GM18507 (cell line): Measurements from ENCODE around the gene DYNLRB2.

Experiments used
- DNase-seq: peaks from one replicate; pipeline ENCODE4 v3.0.0; 2011; ENCODE audit warnings: low read depth; ENCODE audit not compliant: insufficient read length; ENCODE audit errors: extremely low spot score
- FAIRE-seq: peaks from 2 replicates; lab custom pipeline; 2011; peaks lifted over from hg19 to GRCh38; lab: Jason Lieb, UNC

Gene DYNLRB2

DNA sequence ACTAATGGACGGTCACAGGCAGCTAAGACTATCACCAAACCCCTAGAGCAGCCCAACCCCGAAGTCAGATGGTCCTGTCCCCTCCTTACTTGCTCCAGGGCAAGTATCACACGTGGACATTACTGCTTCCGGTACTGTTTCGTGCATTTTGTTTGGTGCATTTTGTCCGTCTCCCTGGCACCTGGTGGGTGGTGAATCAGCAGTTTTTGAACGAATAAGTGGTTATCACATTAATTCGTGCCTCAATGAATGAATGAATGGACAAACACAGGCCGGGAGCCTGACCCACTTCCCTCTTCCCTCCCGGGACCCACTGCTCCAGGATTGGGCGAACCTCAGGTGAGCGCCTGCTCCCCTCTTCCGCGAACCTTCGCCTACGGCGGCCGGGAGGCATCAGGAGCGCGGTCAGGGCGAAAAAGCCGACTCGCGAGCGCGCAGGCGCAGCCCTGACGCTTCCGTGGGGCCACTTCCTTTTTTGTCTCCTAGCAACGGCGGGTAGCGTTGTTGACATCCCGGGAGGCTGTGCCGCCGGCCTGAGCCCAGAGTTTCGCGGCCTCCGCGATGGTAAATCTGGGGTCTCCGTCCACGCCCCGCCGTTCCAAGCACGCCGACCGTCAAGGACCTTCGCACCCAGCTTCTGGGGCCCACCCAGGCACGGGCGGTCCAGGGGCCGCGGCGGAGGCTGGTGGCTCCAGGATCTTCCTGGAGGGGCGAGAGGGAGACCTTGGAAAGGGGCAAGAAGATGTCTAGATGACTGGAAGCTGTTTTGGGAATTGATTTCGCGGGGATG lies at the start of gene DYNLRB2:
Gene DYNLRB2 (plus strand): TSS at position 478 of the 790 bp plus-strand sequence. CDS start 84 bp downstream, at position 562.
- peak; percentile 98 for FAIRE-seq
- DNase-seq, result peak; percentile 91

DNA sequence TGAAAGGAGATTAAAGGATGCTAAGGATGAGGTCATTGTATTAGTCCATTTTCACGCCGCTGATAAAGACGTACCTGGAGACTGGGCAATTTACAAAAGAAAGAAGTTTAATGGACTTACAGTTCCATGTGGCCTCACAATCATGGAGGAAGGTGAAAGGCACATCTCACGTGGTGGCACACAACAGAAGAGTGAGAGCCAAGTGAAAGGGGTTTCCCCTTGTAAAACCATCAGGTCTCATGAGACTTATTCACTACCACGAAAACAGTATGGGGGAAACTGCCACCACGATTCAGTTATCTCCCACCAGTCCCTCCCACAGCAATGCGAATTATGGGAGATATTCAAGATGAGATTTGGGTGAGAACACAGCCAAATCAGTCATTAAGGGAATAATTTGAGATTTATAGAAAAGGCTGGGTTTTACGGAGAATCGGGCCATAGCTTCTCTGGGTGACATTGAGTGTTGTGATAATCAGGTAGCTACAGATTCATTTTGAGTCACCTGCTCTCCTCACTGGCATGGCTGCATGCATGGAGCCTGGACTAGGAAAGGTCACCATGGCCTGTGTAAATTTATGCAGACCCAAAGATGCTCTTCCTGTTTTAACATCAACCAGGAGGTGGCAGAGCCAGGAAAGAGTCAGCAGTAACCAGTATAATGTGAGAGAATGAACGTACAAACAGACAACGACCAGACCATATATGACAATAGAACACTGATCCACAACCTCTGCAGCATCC lies 40.5 kb upstream of the DYNLRB2 start:
- FAIRE-seq, result no peak

DNA sequence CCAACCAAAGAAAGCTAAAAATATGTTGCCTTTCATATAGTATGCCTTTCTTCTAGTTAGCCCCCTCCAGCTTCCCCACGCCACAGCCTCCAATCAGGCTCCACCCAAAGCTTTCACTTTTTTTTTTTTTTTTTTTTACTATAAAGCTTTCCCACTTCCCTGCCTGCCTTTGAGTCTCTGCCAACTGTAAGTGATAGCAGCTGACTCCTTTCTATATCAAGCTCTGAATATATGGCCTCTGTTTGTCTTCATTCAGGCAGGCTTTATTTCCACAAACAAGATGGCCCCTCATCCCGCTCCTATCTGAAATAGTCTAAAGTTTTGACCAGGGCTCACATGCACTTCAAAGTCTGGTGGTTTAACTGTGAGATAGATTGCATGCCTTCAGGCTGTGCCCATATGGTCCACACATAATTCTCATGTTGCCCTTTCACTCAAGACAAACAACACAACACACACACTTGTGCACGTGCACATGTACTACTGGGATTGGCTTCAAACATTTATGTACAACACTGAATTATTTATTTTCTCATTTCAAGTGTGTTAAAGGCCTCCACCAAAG lies 39.8 kb upstream of the DYNLRB2 start:
- FAIRE-seq (no peak), DNase-seq (no peak)

More for the DNA sequence above, 40.5 kb upstream of the DYNLRB2 start:
- no peak for DNase-seq

DNA sequence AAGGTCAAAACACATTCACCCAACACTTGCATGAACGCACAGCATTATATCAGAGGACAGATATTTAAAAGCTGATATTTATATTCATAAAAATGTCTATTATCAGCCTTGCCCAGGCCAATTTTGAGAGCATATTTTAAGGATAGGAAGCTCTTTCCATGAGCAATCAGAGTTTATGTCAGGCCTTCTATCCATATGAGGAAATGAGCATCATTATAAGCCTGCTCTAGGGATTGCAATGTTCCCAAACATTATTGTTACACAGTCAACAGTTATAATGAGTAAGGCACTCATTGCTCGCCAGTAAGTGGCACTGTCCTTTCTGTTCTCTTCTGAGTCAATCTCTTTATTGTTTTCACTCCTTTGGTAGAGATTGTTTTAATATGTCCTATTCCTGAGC lies 37.7 kb upstream of the DYNLRB2 start:
- DNase-seq (no peak), FAIRE-seq (no peak)

DNA sequence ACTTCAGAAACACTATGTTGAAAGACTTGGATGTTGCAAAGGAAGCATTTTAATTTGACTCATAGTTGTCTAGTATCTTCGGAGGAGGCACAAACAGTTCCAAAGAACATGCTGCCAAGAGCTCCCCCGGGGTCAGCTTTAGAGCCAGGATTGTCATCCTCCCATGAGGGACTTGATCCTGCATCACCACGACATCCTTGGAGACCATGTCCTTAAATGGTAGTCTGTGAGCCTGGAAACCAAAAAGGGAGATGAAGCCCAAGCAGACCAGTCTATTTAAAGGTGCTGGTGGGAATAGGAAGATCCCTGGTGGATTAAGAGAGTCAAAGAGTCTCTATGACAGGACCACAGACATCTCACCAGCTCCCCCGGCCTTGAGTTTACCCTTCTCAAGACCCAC lies 33.3 kb upstream of the DYNLRB2 start:
- DNase-seq, result no peak
- no peak for FAIRE-seq

DNA sequence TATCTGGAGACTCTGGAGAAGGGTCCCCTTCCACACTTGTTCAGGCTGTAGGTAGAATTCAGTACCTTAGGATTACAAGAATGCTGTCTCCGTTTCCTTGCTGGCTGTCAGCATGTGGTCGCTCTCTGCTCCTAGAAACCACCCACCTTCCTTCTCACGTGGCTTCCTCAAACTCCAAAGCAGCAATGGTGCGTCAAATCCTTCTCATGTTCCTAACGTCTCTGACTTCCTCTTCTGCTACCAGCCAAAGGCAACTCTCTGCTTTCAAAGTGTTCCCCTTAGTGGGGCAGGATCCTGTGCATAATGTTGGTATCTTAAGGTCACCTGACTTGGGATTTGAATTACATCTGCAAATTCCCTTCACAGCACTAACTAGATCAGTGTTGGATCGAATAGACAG lies 30.9 kb upstream of the DYNLRB2 start:
- no peak for FAIRE-seq
- no peak for DNase-seq

DNA sequence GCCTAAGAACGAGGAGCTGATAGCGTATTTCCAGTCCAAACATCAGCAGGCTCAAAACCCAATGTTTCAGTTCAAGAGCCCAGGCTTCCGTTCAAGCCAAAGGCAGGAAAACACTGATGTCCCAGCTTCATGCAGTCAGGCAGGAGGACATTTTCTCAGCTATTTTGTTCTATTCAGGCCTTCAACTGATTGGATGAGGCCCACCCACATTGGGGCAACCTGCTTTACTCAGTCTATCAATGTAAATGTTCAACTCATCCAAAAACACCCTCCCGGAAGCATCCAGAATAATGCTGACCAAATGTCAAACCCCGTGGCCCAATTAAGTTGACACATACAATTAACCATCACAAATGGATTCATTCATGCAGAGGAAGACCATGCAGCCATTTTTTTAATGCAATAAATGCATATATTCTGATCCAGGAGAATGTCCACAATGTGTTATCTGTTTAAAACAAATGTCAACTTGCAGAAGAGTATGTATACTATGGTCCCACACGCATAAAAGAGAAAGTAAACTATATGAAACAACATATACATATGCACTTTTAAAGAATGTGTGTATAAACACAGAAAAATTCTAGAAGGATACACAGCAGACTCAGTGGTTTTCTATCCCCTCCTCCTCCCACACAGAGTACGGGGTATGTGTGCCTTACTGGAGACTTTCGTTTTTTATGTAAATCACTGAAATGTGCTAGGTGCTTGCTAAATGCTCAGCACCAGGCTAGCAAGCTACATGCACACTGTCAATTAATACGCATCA lies 28.8 kb upstream of the DYNLRB2 start:
- DNase-seq (no peak), FAIRE-seq (no peak)

DNA sequence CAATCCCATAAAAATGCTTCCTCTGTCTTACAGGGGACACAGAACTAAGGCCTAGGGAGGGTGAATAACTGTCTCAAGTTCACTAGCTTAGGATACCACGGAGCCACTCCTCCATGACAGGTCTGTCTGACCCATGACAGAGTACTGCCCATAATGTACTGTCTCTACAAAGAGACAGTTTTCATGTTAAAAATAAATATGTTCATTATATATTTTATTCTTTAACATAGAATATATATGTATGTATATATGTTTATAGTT lies 28.3 kb upstream of the DYNLRB2 start:
- FAIRE-seq (no peak), DNase-seq (no peak)

DNA sequence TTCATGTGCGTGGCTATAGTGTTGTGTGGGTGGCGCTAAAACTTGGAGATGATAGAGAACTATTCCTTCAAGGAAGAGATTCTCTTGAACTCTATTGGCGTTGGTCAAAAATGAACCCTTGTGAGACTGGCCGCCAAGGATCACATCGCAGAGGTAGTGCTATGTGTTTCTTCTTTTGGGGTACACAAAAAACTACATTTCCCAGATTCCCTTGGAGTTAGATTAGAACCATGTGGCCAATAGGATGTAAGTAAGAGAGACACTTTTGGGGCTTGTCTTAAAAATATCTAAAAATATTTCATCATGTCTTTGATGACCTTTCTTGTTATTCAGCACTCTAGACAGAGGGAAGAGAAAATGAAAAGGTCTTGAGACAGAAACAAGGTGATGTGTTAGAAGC lies 25.4 kb upstream of the DYNLRB2 start:
- DNase-seq (no peak), FAIRE-seq (no peak)

DNA sequence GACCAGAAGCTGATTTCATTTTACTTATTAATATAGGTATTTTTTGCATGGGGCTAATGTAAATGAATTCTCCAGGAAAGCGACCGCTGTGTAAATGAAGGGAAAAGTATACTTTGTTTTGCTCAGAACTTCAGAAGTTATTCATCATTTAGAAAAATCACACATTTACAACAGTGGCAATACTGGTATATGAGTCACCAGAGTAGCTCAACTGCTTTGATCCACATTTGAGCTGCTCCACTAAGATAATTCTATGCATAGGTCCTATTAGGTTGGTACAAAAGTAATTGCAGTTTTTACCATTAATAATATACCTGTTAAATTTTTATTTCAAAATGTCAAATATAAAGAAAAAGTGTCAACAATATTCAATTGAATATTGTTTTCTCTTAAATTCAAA lies 22.9 kb upstream of the DYNLRB2 start:
- no peak for DNase-seq
- FAIRE-seq, result no peak

DNA sequence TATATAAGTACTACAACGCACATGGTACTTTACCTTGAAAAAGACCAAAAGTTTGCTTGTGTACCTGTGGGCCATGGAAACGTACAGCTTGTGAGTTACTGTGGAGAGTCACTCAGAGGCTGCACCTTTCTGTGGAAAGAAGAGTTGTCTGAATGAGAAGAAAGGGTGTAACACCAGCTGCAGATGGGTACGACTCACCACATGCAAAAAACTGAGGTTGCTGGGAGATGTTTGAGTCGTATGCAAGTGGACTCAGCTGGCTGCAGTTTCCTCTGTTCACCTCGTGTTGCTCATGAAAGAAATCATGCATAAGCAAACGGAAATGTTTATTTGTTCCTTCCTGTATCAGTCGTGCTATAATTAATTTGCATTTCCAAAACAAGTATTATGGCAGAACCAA lies 22.4 kb upstream of the DYNLRB2 start:
- FAIRE-seq (peak; percentile 54), DNase-seq (no peak)

DNA sequence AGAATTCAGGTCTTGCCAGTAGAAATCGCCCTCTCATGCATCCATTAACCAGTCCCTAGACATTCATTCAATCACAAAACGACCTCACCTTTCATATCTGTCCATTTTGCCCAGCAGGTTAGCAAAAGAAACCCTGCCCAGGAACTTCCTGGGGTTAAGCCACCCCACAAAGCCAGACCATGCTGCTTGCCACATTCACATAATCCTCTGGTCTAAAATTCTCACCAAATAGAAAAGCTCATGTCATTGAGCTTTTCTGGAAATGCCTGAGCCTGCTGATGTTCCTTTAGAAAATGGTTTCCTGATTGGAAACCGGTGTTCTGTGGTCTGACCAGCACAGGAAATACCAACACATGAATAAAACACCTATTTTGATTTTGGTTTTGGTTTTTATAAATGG lies 21.6 kb upstream of the DYNLRB2 start:
- FAIRE-seq, result no peak

DNA sequence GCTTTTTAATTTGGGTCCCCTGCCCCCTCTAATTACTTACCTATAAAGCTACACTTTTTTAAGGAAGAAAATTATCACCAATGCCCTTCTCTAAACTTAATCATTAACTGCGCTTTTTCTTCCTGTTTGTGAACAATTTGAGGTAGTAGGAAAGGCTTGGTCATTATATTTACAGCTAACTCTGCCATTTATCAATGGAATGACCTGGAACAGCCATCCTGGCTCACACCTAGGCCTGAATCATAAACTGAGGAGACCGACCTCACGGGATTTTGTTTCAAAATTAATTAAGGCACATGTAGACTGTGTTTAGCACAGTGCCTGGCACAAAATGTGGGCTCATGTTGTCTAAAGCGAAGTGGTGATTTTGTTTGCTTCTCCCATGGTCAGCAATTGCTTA lies 15.4 kb upstream of the DYNLRB2 start:
- FAIRE-seq, result no peak
- DNase-seq, result no peak

More for the DNA sequence above, 21.6 kb upstream of the DYNLRB2 start:
- no peak for DNase-seq

DNA sequence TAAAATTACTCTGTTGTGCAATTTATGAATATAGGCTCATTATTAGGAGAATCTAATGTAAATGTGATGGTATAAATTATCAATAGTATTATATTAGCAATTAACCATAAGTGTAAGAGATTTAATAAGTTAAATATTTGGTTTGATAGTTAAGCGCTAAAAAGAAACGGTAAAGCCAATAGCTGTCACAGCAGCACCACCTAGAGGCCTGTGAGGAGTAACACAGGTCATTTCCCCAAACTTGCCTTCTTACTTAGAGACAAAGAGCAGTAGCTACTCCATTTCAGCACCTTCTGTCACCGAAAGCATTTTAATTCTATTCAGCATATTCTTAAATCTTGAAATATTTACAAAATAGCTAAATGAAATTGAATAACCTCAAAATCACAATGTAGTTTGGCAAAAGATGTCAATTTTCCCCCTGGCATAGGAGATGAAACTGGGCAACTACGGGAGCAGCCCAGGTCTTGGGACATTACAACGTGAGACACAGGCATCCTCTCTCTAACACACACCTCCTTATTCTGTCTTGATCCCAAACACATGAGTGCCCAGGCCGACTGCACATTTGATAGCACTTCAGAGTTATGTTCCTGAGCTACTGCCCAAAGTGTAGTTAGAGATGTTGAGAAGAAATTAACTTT lies 14.3 kb upstream of the DYNLRB2 start:
- DNase-seq, result peak; percentile 4
- peak; percentile 35 for FAIRE-seq

DNA sequence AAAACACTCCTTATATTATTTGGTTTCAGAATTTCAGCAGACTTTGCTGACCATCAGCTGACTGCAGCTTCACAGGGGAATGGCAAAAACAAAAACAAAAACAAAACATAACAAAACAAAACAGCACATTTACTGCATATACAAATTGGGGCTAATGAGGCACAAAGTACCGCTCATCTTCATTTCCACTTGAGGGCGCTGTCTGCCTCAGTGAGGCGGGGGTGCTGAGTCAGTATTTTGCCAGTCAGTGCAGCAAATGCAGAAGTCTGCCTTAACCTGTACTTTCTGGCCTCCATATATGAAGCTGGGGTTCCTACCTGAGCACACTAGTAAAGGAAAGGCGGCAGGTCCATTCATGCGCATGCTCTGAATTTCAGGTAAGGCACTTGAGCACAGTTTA lies 13.5 kb upstream of the DYNLRB2 start:
- FAIRE-seq (peak; percentile 70), DNase-seq (no peak)

DNA sequence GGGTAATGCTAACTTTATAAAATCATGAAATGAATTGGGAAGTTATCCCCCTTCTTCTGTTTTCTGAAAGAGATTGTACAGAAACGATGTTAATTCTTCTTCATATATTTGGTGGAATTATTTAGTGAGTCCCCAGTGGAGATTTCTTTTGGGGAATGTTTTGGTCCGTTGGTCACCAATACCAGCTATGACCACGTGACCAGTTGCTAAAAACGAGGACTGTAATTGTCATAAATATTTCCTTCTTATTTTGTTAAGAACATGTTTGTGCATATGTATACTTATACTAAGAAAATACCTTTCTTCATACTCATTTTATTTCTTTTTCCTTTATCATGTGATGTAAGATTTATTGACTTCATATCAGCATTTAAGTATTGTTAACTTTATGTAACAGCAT lies 10.3 kb upstream of the DYNLRB2 start:
- DNase-seq (no peak), FAIRE-seq (no peak)

DNA sequence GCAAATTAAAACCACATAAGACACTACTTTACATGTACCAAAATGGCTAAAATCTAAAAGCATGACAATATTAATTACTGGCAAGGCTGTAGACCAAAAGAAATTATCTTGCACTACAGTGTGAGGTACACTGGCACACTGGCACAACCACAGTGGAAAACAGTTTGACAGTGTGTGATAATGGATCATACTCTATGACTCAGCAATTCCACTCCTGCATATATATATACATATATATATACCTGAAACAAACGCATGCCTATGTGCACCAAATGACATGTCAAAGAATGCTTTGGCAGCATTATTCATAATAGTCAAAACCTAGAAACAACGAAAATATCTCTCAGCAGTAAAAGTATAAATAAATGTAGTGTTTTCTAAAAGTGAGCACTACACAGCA lies 4.6 kb upstream of the DYNLRB2 start:
- no peak for FAIRE-seq
- DNase-seq, result no peak

DNA sequence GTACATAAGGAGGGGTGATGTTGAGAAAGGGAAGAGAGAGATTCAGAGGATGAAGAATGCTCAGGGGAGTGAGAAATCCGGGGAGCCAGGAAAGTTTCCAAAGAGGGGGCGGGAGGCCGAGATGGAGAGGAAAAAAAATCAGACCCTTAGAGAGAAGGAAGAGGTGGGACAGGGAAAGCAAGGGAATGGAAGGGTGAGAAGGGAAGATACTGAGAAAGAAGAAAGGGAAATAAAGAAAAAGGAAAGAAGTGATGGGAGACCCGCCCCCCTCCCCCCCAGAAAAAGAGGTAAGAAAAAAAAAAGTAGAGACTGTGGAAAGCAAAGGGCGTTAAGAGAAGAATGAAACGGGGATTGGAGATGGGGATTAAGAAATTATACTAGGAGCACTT lies 507 bp downstream of the DYNLRB2 start:
- DNase-seq, result no peak
- no peak for FAIRE-seq

DNA sequence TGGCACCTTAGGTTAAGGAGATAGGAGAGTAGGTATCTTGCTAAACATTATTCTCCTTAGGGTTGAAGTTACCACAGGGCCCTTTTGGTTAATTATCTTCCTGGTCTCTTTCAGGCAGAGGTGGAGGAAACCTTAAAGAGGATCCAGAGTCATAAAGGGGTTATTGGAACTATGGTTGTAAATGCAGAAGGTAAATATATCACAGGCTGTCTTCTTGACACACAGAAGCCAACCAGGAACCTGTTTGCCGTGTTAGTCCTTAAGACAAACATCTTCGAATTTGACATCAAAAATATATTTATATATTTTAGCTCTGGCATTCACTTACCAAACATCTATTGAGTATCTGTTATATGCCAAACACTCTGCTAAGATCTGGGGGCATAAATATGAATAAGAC lies 2.4 kb downstream of the DYNLRB2 start:
- FAIRE-seq, result no peak
- DNase-seq, result no peak

DNA sequence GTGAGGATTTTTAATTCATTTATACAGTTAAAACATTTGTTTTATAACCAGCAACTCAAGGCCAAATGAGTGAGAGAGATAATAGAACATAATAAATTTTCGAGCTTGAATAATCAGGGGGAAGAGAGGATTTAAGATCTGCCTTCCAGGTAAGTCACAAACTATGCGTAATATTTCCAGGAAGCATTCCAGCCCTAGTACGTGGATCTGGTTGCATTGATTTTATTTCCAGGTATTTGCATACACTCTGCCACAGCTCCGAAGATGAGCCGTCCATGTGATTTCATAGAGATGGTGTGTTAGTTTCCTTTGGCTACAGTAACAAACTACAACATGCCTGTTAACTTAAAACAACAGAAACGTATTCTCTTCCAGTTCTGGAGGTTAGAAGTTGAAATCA lies 3.5 kb downstream of the DYNLRB2 start:
- DNase-seq (no peak), FAIRE-seq (no peak)
